NCI-H526 treated with DMSO at 0.1 percent for 48 hours (cell line): Measurements from ENCODE around the gene THAP6.
"Not testable (repeated sequence)": the region's sequence is repeated elsewhere in the genome, so short reads cannot be mapped to it uniquely, and the experiment has no call there.

Experiments
- DNase-seq: peaks from one replicate; lab custom pipeline; 2025; lab: John Stamatoyannopoulos, UW

The THAP6 gene

GRCh38 chr4:75514131-75514948 lies at the start of gene THAP6, which contains the start of gene RCHY1:
Gene THAP6, plus strand, starts transcription at chr4:75514473. Its CDS starts 980 bp downstream, at chr4:75515453.
Gene RCHY1, minus strand, starts transcription at chr4:75514403. Its CDS starts 117 bp downstream, at chr4:75514286.
- DNase-seq: peak; percentile 90

GRCh38 chr4:75469896-75470295 lies 44.4 kb upstream of the THAP6 start:
- DNase-seq: no peak

DNA sequence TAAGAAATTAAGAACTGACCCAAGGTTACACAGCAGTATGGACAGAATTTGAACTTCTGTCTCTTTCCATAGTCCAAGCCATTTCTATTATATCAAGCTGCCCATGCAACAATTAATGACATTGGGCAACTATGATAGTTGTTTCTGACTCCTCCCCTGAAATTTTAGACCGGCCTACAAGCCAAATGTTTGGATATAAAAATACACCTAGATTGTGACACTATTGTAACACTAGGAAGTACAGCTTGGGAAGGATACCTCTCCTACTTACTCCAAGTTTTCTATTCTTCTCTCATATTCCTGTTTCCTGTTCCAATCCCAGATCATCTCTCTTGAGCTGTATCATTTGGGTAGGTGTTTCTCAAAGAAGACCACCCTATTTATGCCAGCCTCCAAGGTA lies 43.5 kb upstream of the THAP6 start:
- DNase-seq: no peak

DNA sequence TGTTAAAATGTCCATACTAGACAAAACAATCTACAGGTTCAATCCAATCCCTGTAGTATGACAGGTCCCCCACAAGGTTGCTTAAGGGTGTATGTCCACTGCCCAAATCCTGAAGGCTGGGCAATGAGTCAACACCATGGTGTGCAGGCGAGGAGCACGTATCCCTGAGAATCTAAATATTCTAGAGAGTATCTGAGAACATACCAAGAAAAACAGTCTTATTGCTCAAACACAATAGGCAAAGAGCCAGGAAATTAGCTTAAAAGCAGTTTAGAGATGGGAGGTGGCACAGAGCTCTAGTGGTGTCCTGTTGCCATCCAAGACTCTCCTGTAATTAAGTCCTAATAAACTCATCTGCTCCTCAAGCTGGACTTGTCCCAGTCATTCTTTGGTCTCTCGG lies 37.1 kb upstream of the THAP6 start:
- no peak for DNase-seq

- DNase-seq: no peak
Observed at GRCh38 chr4:75484190-75484589, 30.1 kb upstream of the THAP6 start.

- DNase-seq: no peak
Observed at GRCh38 chr4:75490155-75490554, 24.1 kb upstream of the THAP6 start.

DNA sequence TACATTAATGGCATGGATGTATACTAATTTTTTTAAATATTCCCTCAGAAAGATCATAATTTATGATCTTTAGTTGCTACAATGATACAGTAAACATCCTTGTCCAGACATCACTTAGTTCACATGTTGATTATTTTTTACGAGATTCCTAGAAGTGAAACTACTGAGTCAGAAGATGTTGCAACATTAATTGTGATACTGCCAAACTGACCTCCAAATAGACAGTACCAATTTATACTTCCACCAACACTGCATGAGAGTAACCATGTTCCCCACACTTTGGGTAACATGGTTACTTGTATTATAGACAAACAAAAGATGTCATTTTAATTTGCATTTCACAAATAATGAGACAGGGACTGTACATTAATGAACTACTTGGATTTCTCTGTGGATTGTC lies 19.7 kb upstream of the THAP6 start:
- no peak for DNase-seq

DNA sequence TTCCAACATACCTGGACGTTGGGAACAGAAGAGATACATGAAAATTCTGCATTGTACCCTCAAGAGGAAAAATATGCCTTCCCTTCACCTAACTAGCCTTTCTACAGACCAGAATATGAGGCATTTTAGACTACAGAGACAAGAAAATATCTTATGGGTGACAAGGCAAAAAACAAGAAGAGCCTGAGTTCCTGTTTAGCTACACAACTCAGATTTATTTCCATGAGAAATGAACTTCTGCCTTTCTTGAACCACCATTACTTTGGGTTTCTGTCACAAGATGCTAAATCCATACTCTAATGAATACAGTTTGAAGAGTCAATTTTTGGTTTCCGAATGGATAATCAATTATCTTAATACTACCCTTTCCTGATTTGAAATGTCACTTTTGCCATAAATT lies 18.8 kb upstream of the THAP6 start:
- DNase-seq: no peak

DNA sequence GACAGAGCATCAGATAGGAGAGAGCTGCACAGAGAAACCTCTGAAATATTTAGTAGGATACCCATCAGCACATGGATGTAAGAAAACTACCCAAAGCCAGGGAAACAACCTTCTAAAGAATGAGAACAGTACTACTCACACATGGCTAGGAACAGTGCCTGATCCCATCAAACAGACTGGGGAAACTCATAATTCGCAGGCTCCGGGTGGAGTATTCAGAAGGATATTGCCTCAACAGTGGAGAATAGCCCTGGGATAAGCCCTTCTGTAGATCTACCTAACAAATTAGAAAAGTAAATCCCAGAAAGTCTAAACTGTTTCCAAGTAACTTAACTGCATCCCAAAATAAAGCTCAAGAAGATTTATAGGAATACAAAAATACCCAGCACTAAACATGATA lies 17.9 kb upstream of the THAP6 start:
- no peak for DNase-seq

DNA sequence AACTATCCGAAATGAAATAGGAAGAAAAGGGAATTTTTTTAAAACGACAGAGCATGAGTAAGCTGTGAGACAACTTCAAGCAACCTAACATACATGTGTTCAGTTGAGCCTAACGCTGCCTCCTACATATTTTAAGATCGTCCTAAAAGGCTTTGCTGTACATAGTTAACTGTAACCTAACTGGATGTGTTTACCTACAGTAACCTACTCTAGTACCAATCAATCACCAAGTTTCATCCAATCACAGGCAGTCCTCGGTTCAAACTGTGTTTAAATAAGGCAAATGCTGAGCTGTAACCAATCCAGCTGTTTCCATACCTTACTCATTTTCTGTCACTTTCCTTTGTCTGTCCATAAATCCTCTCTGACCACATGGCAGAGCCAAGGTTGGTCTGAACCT lies 17.1 kb upstream of the THAP6 start:
- no peak for DNase-seq

DNA sequence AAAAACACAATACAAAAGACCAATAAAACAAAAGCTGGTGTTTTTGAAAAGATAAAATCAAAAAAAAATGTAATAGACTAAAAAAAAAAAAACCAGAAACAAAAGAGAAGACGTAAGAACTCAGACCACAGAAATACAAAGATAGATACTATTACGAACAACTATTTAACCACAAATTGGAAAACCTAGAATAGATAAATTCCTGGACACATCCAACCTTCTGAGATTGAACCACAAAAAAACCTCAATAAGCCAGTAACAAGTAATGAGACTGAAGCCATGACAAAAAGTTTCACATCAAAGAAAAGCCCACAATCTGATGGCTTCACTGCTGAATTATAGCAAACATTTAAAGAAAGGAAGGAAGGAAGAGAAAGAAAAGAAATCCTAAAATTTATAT lies 16.2 kb upstream of the THAP6 start:
- DNase-seq: no peak

- DNase-seq: no peak
Observed at GRCh38 chr4:75499900-75500299, 14.4 kb upstream of the THAP6 start.

GRCh38 chr4:75502671-75503070 lies 11.6 kb upstream of the THAP6 start:
- DNase-seq: no peak

GRCh38 chr4:75505630-75506029 lies 8.6 kb upstream of the THAP6 start:
- no peak for DNase-seq

- DNase-seq: not testable (repeated sequence)
Observed at GRCh38 chr4:75509592-75509991, 4.7 kb upstream of the THAP6 start.

DNA sequence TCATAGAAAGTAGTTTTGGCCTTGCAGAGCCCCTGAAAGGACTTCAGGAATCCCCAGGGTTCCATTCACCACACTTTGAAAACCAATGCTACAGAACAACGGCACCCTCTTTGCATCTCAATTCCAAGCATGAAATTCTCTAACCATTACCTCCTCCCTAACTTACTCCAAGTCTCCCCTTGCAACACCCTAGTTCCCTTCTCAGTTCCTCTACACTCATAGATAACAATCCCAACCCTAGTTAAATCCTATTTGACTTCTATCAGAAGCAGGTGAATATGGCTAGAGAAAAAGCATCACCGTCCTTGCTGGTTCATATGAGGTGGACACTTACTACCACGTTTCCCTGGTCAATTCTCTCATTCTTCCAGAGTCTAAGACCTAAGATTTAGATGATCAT lies 2.4 kb upstream of the THAP6 start:
- no peak for DNase-seq

- no peak for DNase-seq
Observed at GRCh38 chr4:75512386-75513211, 1.7 kb upstream of the THAP6 start.

DNA sequence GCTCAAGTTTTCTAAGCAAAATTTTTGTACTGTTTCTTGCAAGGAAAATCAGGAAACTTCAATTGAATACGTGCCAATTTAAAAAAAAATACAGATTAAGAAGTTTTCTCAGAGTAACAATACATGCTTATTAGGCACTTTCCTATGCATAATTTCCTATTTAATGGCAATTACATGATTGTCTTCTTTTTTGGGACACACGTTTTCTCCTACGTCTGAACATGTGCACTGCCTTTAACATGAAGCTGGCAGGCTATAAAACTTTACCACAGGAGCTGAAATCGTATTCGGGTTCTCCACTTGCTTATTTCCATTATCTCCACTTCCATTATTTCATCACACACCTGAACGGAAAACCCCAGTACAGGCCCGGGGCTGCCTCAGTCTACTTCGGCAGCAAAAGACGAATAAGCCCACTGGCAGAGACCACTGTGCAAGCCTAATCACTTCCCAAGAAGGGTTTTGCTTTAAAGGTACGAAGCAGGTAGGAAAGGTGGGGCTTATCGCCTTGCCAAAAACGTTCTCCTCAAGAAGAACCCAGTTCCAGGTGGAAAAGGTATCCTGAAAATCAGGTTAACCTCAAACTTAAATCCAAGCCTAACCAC lies 645 bp upstream of the THAP6 start:
- DNase-seq: no peak

DNA sequence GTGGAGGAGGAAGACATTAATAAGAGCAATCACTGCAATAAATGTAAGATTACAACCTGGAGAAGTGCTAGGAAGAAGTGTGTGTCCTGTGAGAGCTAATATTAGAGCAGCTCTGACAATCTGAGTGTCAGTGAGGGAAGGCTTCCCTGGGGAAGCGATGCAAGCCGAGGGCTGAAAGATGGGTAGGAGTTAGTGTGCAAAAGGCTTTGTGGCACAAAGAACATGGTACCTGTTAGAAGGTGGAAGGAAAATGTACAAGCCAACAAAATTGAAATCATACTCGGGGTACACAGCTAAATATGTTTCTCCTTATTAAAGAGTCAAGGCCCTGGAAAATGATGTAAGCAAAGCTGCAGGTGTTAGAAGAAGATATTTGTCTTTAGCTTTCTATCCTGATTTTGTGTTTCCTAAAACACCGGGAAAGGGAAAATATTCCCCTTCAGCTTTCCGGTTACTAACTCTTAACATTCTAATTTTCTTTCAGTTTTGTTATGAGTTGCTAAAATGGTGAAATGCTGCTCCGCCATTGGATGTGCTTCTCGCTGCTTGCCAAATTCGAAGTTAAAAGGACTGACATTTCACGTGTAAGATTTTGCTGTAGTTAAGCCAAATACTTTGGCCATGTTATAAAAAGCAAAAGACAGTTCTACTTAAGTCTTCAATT lies 808 bp downstream of the THAP6 start:
- no peak for DNase-seq

DNA sequence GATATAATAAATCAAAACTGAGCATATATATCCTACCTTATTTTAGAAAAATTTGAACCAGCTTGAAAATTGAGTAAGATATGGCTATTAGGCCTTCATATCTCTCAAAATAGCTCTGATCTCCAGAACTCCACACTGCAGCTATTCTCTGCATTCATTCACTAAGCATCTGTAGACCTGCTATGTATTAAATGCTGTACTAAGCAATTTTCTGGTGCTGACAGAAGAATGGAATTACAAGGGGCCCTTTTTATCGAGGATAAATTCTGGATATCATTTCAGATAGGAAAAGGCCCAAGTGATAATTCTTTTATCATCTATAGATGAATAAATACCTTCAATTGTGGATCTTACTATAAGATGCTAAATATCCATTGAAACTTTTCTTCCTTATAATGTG lies 1.9 kb downstream of the THAP6 start:
- no peak for DNase-seq

DNA sequence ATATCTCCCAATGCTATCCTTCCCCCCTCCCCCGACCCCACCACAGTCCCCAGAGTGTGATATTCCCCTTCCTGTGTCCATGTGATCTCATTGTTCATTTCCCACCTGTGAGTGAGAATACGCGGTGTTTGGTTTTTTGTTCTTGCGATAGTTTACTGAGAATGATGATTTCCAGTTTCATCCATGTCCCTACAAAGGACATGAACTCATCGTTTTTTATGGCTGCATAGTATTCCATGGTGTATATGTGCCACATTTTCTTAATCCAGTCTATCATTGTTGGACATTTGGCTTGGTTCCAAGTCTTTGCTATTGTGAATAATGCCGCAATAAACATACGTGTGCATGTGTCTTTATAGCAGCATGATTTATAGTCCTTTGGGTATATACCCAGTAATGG lies 5.2 kb downstream of the THAP6 start:
- DNase-seq: not testable (repeated sequence)

- no peak for DNase-seq
Observed at GRCh38 chr4:75525086-75525485, 10.8 kb downstream of the THAP6 start.
